K562 (cell line): ENCODE measurements around the gene HINT3. TPM values are rescaled to one million over a fixed set of nuclear protein-coding genes. Genes with fewer than 3 reads are reported as not detected.

Experiments
- ATAC-seq: fragments of 200-7000 bp; cut with Tn5 transposase; 3 replicates; pipeline ENCODE4 v1.9.1; 2020; ENCODE audit warnings: moderate library complexity
- BruUV-seq: library from RNA; stranded (reverse); fragments of 400-500 nt; replicated peaks from 2 replicates; lab custom pipeline; 2021; lab: Mats Ljungman, UMichigan
- CTCF ChIA-PET: fragments of 300-600 bp; formaldehyde crosslinking; extraction: SDS; loops from one replicate; lab custom pipeline; 2021; ENCODE audit warnings: low intra/inter-chr PET ratio; lab: Yijun Ruan, JAX
- POLR2A ChIA-PET: fragments of 300-600, 350-650 bp; sonication (Branson Sonifier 250); formaldehyde crosslinking; extraction: SDS; loops from one replicate; lab custom pipeline; 2021; ENCODE audit warnings: antibody characterized with exemption, inconsistent platforms; lab: Yijun Ruan, JAX
- DNase-seq, 4 experiments: peaks; one replicate each; pipeline versions ENCODE4 v3.0.0 to v3.0.0-alpha.2; 2011 to 2018; ENCODE audit warnings: low spot score in 3 of 4, mixed read lengths in 3 of 4; ENCODE audit errors: extremely low read depth in 1 of 4
- FAIRE-seq: peaks from 2 replicates; lab custom pipeline; 2011; peaks lifted over from hg19 to GRCh38; lab: Jason Lieb, UNC
- H2AFZ ChIP-seq: 2 replicates; pipeline ENCODE4 v1.6.0; 2011; ENCODE audit warnings: low read depth, low read length, control low read depth, inconsistent platforms
- H3K27ac ChIP-seq: fragments of 200-600 bp; 3 replicates; pipeline ENCODE4 v1.8.0; 2011; ENCODE audit warnings: low read depth, mild to moderate bottlenecking, control low read depth, inconsistent platforms, low read length, moderate library complexity, mixed read lengths; ENCODE audit errors: extremely low read depth
- H3K27me3 ChIP-seq, 2 experiments: fragments of 300-600 bp in 1 of 2; 2 replicates in 1 of 2; 3 replicates in 1 of 2; pipeline versions ENCODE4 v1.6.0 to v1.8.0; 2011; ENCODE audit warnings: inconsistent platforms in 2 of 2, low read length in 2 of 2, mild to moderate bottlenecking in 1 of 2, mixed read lengths in 1 of 2, moderate library complexity in 1 of 2; ENCODE audit not compliant: control insufficient read depth in 2 of 2, insufficient read depth in 2 of 2
- H3K36me3 ChIP-seq: fragments of 300-600 bp; 3 replicates; pipeline ENCODE4 v1.8.0; 2011; ENCODE audit warnings: mild to moderate bottlenecking, low read length, inconsistent platforms; ENCODE audit not compliant: control insufficient read depth, insufficient read depth
- H3K4me1 ChIP-seq, 2 experiments: fragments of 200-600 bp in 1 of 2; replicated peaks in 1 of 2; 2 replicates in 1 of 2; 3 replicates in 1 of 2; pipeline versions ENCODE4 v1.5.1 to v1.8.0; 2011; ENCODE audit warnings: inconsistent platforms in 2 of 2, low read length in 2 of 2, mild to moderate bottlenecking in 1 of 2, mixed read lengths in 1 of 2, moderate library complexity in 1 of 2; ENCODE audit not compliant: control insufficient read depth in 2 of 2, insufficient read depth in 2 of 2
- H3K4me2 ChIP-seq: 2 replicates; pipeline ENCODE4 v1.6.1; 2011; ENCODE audit warnings: low read length, control low read depth, inconsistent platforms, mixed read lengths; ENCODE audit not compliant: insufficient read depth
- H3K4me3 ChIP-seq: fragments of 200-600 bp; sonication (generic), shearing (Covaris generic); 2 replicates; pipeline ENCODE4 v1.5.1; 2016; ENCODE audit warnings: control low read depth, inconsistent platforms
- H3K79me2 ChIP-seq: fragments of 200-600 bp; 3 replicates; pipeline ENCODE4 v1.8.0; 2011; ENCODE audit warnings: low read length, inconsistent platforms; ENCODE audit not compliant: control insufficient read depth, insufficient read depth
- H3K9ac ChIP-seq, 2 experiments: 2 replicates each; pipeline versions ENCODE4 v1.6.0 to v1.6.1; 2011; ENCODE audit warnings: low read depth in 2 of 2, low read length in 2 of 2, control low read depth in 1 of 2, inconsistent platforms in 1 of 2, mild to moderate bottlenecking in 1 of 2, mixed read lengths in 1 of 2; ENCODE audit not compliant: insufficient read depth in 1 of 2
- H3K9me1 ChIP-seq: one replicate; pipeline ENCODE4 v1.6.0; 2011; ENCODE audit warnings: inconsistent platforms, mild to moderate bottlenecking, low read length, moderate library complexity; ENCODE audit not compliant: control insufficient read depth, insufficient read depth
- H3K9me3 ChIP-seq: replicated peaks from 2 replicates; pipeline ENCODE4 v1.5.1; 2011; ENCODE audit warnings: low read depth, low read length, inconsistent platforms; ENCODE audit not compliant: control insufficient read depth, insufficient read depth
- H4K20me1 ChIP-seq: replicated peaks from 2 replicates; pipeline ENCODE4 v1.6.1; 2011; ENCODE audit warnings: low read length, inconsistent platforms, mixed read lengths; ENCODE audit not compliant: control insufficient read depth, insufficient read depth
- DDX20 ChIP-seq: fragments of 450-650 bp; IDR thresholded peaks from 2 replicates; pipeline ENCODE4 v1.6.1; 2016; ENCODE audit warnings: missing genetic modification characterization, low read depth, mild to moderate bottlenecking, missing compliant biosample characterization, moderate library complexity
- FOXP1 ChIP-seq: sonication (generic); formaldehyde crosslinking; IDR thresholded peaks from 2 replicates; pipeline ENCODE4 v1.8.0; 2022; ENCODE audit warnings: mild to moderate bottlenecking, missing genetic modification reagents
- GATAD2A ChIP-seq: fragments of 450-650 bp; IDR thresholded peaks from 2 replicates; pipeline ENCODE4 v1.6.1; 2017
- GTF2E2 ChIP-seq: fragments of 200-800 bp; sonication (Bioruptor generic); IDR thresholded peaks from 2 replicates; pipeline ENCODE4 v1.6.1; 2016; ENCODE audit warnings: missing genetic modification characterization, missing compliant biosample characterization
- HDAC8 ChIP-seq: fragments of 450-650 bp; IDR thresholded peaks from 2 replicates; pipeline ENCODE4 v1.6.1; 2016; ENCODE audit warnings: mild to moderate bottlenecking, missing genetic modification characterization, moderate library complexity, missing compliant biosample characterization
- NR2C1 ChIP-seq, 2 experiments: fragments of 450-650 bp; IDR thresholded peaks; 2 replicates each; pipeline ENCODE4 v1.6.1; 2017; ENCODE audit warnings: mild to moderate bottlenecking in 2 of 2, antibody characterized with exemption in 1 of 2, inconsistent platforms in 1 of 2, missing compliant biosample characterization in 1 of 2, missing genetic modification characterization in 1 of 2
- ZEB2 ChIP-seq: fragments of 450-650 bp; IDR thresholded peaks from 2 replicates; pipeline ENCODE4 v1.6.1; 2016
- ZKSCAN1 ChIP-seq: fragments of 150-350 bp; IDR thresholded peaks from 2 replicates; pipeline ENCODE4 v1.6.1; 2016; ENCODE audit warnings: low read depth, low read length
- ZSCAN32 ChIP-seq: fragments of 450-650 bp; formaldehyde crosslinking; IDR thresholded peaks from 2 replicates; pipeline ENCODE4 v1.4.0; 2020; ENCODE audit warnings: mild to moderate bottlenecking, moderate library complexity
- in situ Hi-C: fragments of 300-500 bp; cut with MboI; formaldehyde crosslinking; loops from 4 replicates; pipeline ENCODE4 v1.15.0; 2018; ENCODE audit warnings: inconsistent platforms, mixed read lengths
- intact Hi-C: fragments of 100-400 bp; cut with micrococcal nuclease; formaldehyde crosslinking; loops from 2 replicates; pipeline ENCODE4 v1.14.2; 2022
- polyA plus RNA-seq, 8 experiments: library from polyadenylated mRNA; depleted of rRNA in 4 of 8; stranded (reverse) in 5 of 8; unstranded in 3 of 8; fragments of >200 nt; fragmentation: Nextera tagmentation in 2 of 8; fragmentation: Illumina TruSeq in 1 of 8; extraction: Ambion mirVana in 2 of 8; extraction: Trizol in 1 of 8; gene quantifications; 2 replicates each; pipeline versions ENCODE4 v1.2.1 to v1.2.3, GENCODE V29; 2011 to 2014; ENCODE audit warnings: inconsistent platforms in 1 of 8, missing spikeins in 1 of 8
- total RNA-seq, 7 experiments: library from RNA; depleted of rRNA in 6 of 7; stranded (reverse); fragments of >200 nt in 6 of 7; fragmentation: Illumina TruSeq in 2 of 7; extraction: Trizol in 2 of 7; gene quantifications; 2 replicates each; pipeline versions ENCODE4 v1.2.1 to v1.2.3, GENCODE V29; 2011 to 2021; ENCODE audit warnings: low replicate concordance in 1 of 7
- TF ChIP-seq, protein P1 (sequence below): fragments of 450-650 bp; formaldehyde crosslinking; IDR thresholded peaks from 2 replicates; pipeline ENCODE4 v1.4.0; 2020; ENCODE audit warnings: mild to moderate bottlenecking, mixed read lengths
- TF ChIP-seq, protein P2 (sequence below): fragments of 450-650 bp; IDR thresholded peaks from 2 replicates; pipeline ENCODE4 v1.6.1; 2017; ENCODE audit warnings: antibody characterized with exemption
- TF ChIP-seq, protein P3 (sequence below): fragments of 250-450 bp; sonication (Bioruptor Pico); IDR thresholded peaks from 2 replicates; pipeline ENCODE4 v1.8.0; 2021; ENCODE audit warnings: moderate library complexity, mild to moderate bottlenecking, inconsistent platforms
- TF ChIP-seq, protein P4 (sequence below): sonication (generic); formaldehyde crosslinking; IDR thresholded peaks from 2 replicates; pipeline ENCODE4 v1.8.1; 2023; ENCODE audit warnings: mild to moderate bottlenecking, missing genetic modification reagents

The HINT3 gene
- total and polyA plus RNA-seq, 9 of the 15 experiments (the other 6 are each of a cell fraction or from before 2014, with no cell fraction given) = 1.4 to 16.6 (median 10.8) TPM

DNA sequence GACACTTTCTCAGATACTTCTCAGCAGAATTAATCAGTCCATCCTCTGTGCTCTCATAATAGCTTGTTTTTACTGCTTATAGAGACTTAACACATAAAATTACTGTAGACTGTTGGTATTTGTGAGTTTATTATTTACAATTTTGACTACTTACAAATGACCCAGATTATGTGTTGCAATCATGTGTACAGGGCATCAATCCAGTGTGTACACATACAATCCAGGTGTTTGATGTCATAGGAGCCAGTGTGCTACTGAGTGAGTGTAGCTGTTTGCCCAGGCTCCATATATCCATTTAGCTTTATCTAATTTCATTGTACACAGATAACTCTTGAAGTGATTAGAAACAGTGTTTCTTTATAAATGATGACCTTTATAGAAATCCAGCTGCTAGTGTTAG, 61.1 kb downstream of the HINT3 start:
- no peak overlapping the region for H3K9ac ChIP-seq
- no peaks in the 10 kb centered on the region for H3K9me1 ChIP-seq
- H4K20me1 ChIP-seq = no peaks in the 10 kb centered on the region
- intact Hi-C loops = no loop called here
- no TSS peak for BruUV-seq
- no peak overlapping the region for H3K4me2 ChIP-seq
- no peak for ATAC-seq
- FAIRE-seq = no peak
- H3K27me3 ChIP-seq = no peaks in the 10 kb centered on the region
- CTCF ChIA-PET = interaction anchor here (0.6 kb wide), 1 partner anchor 52 kb away, joined by 4 read pairs; no protein-coding TSS in a partner anchor
- H3K36me3 ChIP-seq = peaks cover 90% of the 10 kb centered on the region
- H2AFZ ChIP-seq = no peak overlapping the region
- in situ Hi-C loops = no loop called here
- no peak for DNase-seq
- POLR2A ChIA-PET = no interaction called here
- TF ChIP-seq, protein P1, sequence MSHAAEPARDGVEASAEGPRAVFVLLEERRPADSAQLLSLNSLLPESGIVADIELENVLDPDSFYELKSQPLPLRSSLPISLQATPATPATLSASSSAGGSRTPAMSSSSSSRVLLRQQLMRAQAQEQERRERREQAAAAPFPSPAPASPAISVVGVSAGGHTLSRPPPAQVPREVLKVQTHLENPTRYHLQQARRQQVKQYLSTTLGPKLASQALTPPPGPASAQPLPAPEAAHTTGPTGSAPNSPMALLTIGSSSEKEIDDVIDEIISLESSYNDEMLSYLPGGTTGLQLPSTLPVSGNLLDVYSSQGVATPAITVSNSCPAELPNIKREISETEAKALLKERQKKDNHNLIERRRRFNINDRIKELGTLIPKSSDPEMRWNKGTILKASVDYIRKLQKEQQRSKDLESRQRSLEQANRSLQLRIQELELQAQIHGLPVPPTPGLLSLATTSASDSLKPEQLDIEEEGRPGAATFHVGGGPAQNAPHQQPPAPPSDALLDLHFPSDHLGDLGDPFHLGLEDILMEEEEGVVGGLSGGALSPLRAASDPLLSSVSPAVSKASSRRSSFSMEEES (CRISPR knock-in tag) = no peak
- TF ChIP-seq HDAC8 (tag) (no peak), ZKSCAN1 (no peak), DDX20 (tag) (no peak), ZEB2 (no peak), NR2C1 (IDR thresholded peaks at IDR 0.05) (no peak), NR2C1 (tag; IDR thresholded peaks at IDR 0.05) (no peak), GATAD2A (no peak), ZSCAN32 (CRISPR knock-in tag) (no peak), GTF2E2 (tag) (no peak), FOXP1 (CRISPR knock-in tag) (no peak)
- TF ChIP-seq, protein P2, sequence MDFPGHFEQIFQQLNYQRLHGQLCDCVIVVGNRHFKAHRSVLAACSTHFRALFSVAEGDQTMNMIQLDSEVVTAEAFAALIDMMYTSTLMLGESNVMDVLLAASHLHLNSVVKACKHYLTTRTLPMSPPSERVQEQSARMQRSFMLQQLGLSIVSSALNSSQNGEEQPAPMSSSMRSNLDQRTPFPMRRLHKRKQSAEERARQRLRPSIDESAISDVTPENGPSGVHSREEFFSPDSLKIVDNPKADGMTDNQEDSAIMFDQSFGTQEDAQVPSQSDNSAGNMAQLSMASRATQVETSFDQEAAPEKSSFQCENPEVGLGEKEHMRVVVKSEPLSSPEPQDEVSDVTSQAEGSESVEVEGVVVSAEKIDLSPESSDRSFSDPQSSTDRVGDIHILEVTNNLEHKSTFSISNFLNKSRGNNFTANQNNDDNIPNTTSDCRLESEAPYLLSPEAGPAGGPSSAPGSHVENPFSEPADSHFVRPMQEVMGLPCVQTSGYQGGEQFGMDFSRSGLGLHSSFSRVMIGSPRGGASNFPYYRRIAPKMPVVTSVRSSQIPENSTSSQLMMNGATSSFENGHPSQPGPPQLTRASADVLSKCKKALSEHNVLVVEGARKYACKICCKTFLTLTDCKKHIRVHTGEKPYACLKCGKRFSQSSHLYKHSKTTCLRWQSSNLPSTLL = no peak
- TF ChIP-seq, protein P3, sequence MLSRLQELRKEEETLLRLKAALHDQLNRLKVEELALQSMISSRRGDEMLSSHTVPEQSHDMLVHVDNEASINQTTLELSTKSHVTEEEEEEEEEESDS (CRISPR knock-in tag) = no peak
- TF ChIP-seq, protein P4, sequence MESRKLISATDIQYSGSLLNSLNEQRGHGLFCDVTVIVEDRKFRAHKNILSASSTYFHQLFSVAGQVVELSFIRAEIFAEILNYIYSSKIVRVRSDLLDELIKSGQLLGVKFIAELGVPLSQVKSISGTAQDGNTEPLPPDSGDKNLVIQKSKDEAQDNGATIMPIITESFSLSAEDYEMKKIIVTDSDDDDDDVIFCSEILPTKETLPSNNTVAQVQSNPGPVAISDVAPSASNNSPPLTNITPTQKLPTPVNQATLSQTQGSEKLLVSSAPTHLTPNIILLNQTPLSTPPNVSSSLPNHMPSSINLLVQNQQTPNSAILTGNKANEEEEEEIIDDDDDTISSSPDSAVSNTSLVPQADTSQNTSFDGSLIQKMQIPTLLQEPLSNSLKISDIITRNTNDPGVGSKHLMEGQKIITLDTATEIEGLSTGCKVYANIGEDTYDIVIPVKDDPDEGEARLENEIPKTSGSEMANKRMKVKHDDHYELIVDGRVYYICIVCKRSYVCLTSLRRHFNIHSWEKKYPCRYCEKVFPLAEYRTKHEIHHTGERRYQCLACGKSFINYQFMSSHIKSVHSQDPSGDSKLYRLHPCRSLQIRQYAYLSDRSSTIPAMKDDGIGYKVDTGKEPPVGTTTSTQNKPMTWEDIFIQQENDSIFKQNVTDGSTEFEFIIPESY (CRISPR knock-in tag) = no peak
- no peak overlapping the region for H3K4me3 ChIP-seq
- no peaks in the 10 kb centered on the region for H3K4me1 ChIP-seq
- H3K27ac ChIP-seq = no peak overlapping the region
- no peaks in the 10 kb centered on the region for H3K79me2 ChIP-seq
- no peaks in the 10 kb centered on the region for H3K9me3 ChIP-seq
